GM18526 (cell line): Measurements from ENCODE around the gene NR2C2.

Source experiments
- POLR2A ChIP-seq: IDR thresholded peaks from 3 replicates; pipeline ENCODE4 v1.6.1; 2011; ENCODE audit not compliant: insufficient read length; ENCODE audit errors: extremely low read depth

NR2C2 gene

DNA sequence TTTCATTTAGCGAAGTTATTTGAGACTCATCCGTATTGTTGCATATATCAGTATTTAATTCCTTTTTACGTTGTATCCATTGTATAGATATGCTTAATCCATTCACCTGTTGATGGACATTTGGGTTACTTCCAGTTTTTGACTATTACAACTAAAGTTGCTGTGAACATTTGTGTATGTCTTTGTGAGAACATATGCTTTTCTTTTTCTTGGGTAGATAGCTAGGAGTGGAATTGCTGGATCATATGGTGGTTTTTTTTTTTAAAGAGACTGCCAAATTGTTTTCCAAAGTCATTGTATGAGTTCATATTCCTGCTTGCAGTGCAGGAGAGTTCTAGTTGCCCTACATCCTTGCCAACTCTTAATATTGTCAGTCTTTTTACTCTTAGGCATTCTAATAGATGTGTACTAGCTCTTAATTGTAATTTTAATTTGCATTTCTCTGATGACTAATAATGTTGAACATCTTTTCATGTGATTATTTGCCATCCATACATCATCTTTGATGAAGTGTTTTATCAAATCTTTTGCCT, 37.3 kb downstream of the NR2C2 start:
- no peak for TF ChIP-seq POLR2A

DNA sequence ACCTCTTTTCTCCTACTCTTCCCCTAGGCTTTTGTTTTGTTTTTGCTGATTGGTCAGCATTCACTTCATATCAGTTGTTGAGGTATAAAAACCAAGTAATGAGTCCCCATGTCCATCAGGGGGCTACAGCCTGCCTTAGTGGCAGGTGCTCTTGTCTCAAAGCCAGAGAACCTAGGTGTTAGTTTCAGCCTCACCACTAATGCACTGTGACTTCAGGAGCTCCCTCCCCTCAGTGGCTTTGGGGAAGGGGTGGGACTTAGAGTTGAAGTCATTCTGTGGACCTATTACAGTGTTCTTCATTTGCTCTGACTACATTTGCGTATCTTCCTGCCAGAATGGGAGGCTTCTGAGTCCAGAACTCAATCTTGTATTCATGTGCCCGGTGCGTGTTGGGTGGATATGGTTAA, 41.6 kb downstream of the NR2C2 start:
- TF ChIP-seq POLR2A = peak; percentile 38

DNA sequence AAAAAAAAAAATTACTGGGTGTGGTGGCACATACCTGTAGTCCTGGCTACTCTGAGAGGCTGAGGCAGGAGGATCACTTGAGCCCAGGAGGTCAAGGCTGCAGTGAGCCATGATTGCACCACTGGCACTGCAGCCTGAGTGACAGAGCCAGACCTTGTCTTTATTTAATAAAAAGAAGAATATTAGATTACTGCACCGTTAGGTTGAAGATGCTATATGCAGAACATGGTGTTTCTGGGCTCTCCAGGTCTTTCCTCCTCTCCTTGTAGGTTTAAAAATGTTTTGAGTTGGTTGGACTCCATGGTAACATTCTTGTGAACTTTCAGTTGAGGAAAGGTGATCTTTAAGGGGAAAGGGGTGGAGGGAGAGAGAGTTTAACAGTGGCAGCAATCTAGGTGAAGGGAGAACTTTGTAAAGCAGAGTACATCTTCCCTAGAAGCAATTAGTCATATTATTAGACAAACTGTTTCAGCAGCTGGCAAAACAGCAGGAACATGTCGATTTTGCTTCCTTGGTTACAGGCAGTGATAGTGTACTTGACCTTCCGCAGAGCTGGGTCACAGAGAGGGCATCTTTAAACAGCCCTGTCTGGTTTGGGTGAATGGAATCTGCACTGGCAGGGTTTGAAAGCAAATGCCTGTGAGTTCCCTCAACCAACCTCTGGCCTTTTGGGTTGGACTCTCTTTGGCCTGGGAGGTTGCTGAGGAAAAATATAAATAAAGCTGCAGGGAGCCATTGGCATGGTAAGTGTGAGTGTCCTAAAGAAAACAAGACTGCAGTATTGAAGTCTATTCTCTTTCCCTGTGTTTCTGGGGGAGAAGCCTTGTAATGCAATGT, 42.8 kb downstream of the NR2C2 start:
- TF ChIP-seq POLR2A = no peak

DNA sequence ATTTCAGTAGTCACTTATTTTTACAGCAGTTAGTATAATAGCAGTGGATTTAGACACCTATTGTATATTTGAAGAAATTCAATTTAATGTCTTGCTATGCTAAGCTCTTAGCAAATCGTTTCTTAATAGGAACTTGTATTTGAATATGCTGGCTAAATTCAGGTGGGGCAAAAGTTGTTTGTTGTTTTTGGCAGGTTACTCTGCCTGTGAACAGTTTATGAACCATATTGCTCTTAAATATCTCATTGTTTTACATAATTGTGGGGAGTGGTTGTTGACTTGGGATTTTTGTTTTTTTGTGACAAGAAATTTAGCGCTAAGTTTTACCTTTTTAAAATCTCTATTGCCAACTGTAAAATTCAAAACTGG, 43.4 kb downstream of the NR2C2 start:
- no peak for TF ChIP-seq POLR2A

DNA sequence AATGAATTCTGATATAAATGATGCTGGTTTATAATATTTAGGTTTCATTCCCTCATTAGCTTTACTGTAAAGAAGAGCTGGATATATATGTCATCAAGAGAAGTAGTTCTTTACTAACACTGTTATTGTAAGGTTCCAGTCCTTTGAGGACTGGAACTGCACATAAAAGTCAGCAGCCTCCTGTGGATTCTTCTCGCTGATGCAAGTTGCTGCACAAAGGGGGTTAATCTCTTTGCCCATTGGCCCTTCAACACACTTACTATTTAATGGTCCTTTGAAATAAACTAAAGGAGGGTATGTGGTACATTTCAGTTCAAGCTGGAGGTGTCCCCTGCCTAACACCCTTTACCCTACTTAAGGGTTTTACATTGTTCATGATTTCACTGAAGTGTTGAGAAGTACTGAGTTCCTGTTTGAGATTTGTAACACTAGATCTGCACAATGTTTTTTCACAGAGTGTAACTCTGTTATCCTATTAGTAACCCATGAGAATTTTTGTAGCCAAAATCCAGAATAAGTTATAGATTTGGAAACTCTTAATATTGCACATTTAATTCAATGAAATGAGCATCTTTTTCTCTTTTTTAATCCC, 43.9 kb downstream of the NR2C2 start:
- no peak for TF ChIP-seq POLR2A

DNA sequence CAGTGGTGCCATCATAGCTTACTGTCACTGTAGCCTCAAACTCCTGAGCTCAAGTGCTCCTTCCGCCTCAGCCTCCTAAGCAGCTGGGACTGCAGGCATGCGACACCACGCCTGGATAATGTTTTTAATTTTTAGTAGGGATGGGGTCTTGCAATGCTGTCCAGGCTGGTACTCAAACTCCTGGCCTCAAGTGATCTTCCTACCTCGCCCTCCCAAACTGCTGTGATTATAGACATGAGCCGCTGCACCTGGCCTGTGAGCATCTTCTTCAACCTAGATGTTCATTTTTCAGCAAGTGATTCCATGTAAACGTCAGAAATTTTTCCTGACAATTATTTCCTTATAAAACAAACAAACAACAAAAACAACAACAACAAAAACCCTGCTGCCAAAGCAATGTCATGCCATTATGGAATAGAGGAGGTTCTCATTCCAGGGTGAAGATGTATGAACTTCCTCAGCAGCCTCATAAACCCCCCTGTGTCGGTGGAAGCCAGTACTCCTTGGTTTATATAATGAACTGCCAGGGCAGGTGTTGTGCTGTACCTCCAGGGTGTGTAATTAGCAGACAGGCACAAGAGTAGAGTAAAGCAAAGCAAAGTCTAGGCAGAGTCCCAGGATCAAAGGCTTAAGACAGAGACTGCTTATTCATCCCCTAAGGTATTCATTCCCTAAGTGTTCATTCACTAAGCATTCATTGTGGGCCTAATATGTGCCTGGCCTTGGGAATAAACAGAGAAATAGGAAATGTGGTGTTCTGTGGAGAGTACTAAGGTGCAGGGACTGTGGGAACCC, 44.6 kb downstream of the NR2C2 start:
- no peak for TF ChIP-seq POLR2A

DNA sequence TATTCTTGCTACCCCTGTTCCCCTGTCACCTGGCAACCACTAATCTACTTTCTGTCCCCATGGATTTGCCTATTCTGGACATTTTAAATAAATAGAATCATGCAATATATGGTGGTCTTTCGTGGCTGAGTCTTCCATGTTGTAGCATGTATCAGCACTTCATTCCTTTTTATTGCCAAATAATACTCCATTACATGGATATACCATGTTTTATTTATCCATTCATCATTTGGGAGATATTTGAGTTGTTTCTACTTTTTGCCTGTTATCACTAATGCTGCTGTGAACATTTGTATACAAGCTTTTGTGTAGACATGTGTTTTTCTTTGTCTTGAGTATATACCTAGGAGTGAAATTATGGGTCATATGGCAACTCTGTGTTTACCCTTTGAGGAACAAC, 50.6 kb downstream of the NR2C2 start:
- TF ChIP-seq POLR2A = no peak

DNA sequence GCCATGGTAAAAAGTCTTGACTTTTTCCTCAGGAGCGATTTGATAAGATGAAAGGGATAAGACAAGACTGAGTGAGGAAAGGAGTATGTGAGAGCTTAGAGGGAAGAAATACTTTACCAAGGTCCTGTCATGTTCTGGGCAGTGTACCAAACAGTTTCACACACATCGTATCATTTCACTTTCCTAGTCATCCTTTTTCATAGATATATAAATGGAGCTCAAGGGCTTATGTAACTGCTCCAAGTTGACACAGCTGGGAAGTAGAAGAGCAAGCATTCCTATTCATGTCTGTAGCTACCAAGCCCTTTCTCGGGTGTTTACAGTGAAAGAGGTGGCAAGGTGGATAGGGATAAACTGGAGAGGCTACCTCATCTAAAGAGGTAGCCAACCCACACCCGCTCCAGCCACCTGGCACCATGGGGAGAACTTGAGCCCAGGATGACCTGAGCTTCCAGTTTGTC, 60.3 kb downstream of the NR2C2 start:
- no peak for TF ChIP-seq POLR2A

DNA sequence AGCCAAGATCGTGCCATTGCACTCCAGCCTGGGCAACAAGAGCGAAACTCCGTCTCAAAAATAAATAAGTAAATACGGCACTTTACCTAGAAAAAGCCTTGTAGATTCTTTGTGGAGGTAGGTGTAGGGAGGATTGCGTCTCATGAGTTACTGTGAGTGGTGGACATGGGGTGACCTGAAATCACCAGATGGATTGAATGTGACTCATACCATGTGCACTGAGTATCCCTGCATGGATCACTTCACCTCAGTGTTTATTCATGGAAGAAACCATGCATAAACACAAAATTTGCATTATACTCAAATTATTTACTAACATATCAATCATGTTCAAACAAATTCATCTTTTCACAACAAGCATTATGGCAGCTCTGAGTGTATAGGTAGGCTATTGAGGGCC, 61.8 kb downstream of the NR2C2 start:
- no peak for TF ChIP-seq POLR2A

DNA sequence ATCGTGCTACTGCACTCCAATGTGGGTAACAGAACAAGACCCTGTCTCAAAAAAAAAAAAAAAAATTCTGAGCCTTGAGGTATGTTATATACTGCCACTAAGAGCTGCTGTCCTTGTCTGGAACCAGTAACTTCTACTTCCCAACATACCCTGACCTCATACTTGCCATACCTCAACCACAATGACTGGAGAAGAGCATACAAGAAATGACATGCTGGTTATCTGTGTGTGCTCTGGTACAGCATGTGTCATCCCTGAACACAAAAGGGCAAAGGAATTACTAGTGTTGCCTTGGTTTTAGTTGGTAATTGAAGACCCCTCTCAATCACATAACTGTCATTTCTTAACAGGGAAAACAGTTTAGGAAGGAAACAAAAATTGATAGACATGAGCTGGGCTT, 63.3 kb downstream of the NR2C2 start:
- TF ChIP-seq POLR2A = no peak

DNA sequence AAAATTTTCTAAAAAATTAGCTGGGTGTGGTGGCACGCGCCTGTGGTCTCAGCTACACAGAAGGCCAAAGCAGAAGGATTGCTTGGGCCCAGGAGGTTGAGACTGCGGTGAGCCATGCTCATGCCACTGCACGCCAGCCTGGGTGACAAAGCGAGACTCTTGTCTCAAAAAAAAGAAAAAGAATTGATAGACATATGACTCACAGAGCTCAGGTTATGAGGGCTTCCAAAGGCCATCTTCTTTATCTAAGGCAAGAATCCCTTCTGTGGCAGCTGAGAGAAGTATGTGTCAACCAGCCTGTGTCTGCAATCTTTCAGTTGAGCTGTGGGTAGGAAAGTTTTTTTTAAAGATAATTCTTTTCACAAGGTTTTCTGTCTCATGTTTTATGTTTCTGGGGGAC, 63.8 kb downstream of the NR2C2 start:
- no peak for TF ChIP-seq POLR2A

DNA sequence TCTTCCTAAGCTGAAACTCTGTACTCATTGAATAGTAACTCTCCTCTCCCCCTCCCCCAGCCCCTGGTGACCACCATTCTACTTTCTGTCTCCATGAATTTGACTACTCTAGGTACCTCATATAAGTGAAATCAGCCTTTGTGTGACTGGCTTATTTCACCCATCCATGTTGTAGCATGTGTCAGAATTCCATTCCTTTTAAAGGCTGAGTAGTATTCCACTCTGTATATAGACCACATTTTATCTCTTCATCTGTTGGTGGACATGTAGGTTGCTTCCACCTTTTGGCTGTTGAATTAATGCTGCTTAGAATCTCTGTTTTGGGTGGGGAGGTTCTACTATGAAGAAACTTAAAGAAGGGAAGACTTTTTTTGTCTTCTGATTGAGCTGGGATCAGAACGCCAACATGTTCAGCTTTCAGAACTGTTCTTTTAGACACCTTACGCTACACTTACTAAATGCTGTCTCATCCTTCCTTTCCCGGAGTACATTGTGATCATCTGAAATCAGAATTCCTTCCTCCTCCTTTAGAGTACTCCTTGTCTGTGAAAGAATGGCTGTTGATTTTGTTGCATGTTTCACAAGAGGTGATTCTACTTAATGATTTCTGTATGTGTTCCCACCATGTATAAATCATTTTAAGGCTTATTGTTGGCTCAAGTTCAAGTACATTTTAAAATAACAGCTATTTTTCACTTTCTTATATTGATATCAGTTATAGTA, 67.4 kb downstream of the NR2C2 start:
- no peak for TF ChIP-seq POLR2A

DNA sequence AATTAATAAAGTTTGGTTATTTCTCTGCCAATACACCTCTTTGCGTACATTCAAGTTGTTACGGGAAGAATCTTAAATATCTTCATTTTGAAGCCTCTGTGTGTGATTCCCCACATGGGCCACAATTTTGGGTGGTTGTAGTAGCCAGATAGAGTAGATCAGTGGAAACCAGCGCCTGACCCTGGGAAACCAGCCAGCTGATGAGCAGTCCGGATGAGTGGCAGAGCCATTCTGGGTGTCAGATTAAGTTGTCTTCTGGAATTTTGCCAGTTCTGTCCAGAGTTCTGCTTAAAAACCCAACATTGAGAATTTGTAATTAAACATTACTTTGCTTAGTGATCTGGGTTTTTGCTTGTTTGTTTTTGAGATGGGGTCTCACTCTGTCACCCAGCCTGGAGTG, 68.1 kb downstream of the NR2C2 start:
- no peak for TF ChIP-seq POLR2A

DNA sequence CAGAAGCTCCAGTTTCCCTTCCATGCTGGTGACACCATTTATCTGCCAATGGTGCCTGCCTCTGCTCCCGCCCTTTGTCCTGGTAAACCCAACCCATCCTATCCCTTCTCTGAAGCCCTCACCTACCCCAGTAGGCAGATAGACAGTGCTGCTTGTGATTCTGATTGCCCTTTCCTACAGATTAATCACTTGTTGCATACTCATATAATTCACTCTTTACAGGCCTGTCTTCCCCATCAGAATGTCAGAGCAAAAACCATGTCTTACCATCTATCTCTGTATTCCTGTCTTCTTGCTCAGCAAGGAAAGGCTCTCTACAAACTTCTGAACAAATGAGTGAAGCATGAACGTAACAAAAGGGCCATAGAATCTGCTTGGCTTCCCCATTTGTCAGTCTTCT, 69.8 kb downstream of the NR2C2 start:
- no peak for TF ChIP-seq POLR2A

DNA sequence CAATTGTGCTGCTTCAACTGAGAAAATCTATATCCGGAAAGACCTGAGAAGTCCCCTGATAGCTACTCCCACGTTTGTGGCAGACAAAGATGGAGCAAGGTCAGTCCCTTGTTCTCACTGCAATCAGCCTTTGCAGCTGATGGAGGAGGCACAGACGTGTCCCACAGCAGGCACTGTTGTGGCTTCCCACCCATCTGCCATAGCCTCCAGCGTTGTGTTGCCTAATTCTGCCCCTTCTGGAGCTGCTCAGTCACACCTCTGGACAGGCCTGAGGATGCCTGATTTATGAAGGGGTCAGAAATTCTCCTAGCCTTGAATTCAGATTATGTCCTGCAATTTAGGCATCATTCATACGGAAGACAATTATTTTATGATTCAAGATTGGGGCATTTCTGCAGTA, 75.9 kb downstream of the NR2C2 start:
- TF ChIP-seq POLR2A = no peak
